ENCODE results near the gene ACADVL.

Gene ACADVL

GRCh38 chr17:7252176-7253043 is 32.7 kb downstream of the ACADVL start, which contains the start of gene ELP5:
ELP5 (plus strand) TSS chr17:7252215; CDS start chr17:7252551, 336 bp downstream.
- FAIRE-seq = no peak

GRCh38 chr17:7253082-7253481 is 33.3 kb downstream of the ACADVL start:
- FAIRE-seq = no peak

GRCh38 chr17:7254511-7254910 is 34.8 kb downstream of the ACADVL start:
- FAIRE-seq = no peak

- no peak for FAIRE-seq
Measured at GRCh38 chr17:7256766-7257456, 37.2 kb downstream of the ACADVL start.

- FAIRE-seq = no peak
Measured at GRCh38 chr17:7258731-7259554, 39.2 kb downstream of the ACADVL start.

- no peak for FAIRE-seq
Measured at GRCh38 chr17:7259555-7259889, 39.8 kb downstream of the ACADVL start.

- FAIRE-seq = no peak
Measured at GRCh38 chr17:7260151-7260550, 40.4 kb downstream of the ACADVL start.

- no peak for FAIRE-seq
Measured at GRCh38 chr17:7260651-7261378, 41.1 kb downstream of the ACADVL start.

- FAIRE-seq = no peak
Measured at GRCh38 chr17:7261379-7262191, 41.8 kb downstream of the ACADVL start.

GRCh38 chr17:7262192-7262934 is 42.6 kb downstream of the ACADVL start, which contains the start of gene CLDN7:
CLDN7 (minus strand) TSS chr17:7262478; CDS start chr17:7262043, 435 bp downstream.
- FAIRE-seq = no peak

- FAIRE-seq = no peak
Measured at GRCh38 chr17:7262935-7263800, 43.4 kb downstream of the ACADVL start.

GRCh38 chr17:7263801-7264078 is 44.0 kb downstream of the ACADVL start:
- FAIRE-seq = no peak

GRCh38 chr17:7266784-7267183 is 47.0 kb downstream of the ACADVL start:
- FAIRE-seq = no peak

Data from TTC549 (cell line).